SK-N-SH treated with all-trans-retinoic acid at 6 μM for 48 hours (cell line): ENCODE results near the gene SLC35F3.

ENCODE experiments used
- ARNTL ChIP-seq: fragments of 450-650 bp; formaldehyde crosslinking; IDR thresholded peaks from 2 replicates; pipeline ENCODE4 v1.5.0; 2020; ENCODE audit warnings: low read depth, mild to moderate bottlenecking, moderate library complexity, borderline replicate concordance
- CSDC2 ChIP-seq: fragments of 250-450 bp; sonication (Bioruptor Pico); IDR thresholded peaks from 2 replicates; pipeline ENCODE4 v1.5.0; 2020; ENCODE audit warnings: mild to moderate bottlenecking, moderate library complexity
- CSRNP3 ChIP-seq: fragments of 250-450 bp; sonication (Bioruptor Pico); IDR thresholded peaks from 2 replicates; pipeline ENCODE4 v1.5.1; 2021; ENCODE audit warnings: mild to moderate bottlenecking, moderate library complexity
- PATZ1 ChIP-seq: fragments of 250-450 bp; sonication (Bioruptor Pico); IDR thresholded peaks from 2 replicates; pipeline ENCODE4 v1.8.0; 2020; ENCODE audit warnings: mild to moderate bottlenecking, moderate library complexity, borderline replicate concordance
- PPARA ChIP-seq: fragments of 250-450 bp; sonication (Bioruptor Pico); IDR thresholded peaks from 2 replicates; pipeline ENCODE4 v1.5.0; 2020; ENCODE audit warnings: mild to moderate bottlenecking, borderline replicate concordance
- RARB ChIP-seq: fragments of 250-450 bp; sonication (Bioruptor Pico); IDR thresholded peaks from 2 replicates; pipeline ENCODE4 v1.8.0; 2021; ENCODE audit warnings: mild to moderate bottlenecking, moderate library complexity
- TOX ChIP-seq: fragments of 250-450 bp; sonication (Bioruptor Pico); IDR thresholded peaks from 2 replicates; pipeline ENCODE4 v1.8.0; 2021; ENCODE audit warnings: mild to moderate bottlenecking, moderate library complexity, borderline replicate concordance
- ZFP3 ChIP-seq: fragments of 250-450 bp; sonication (Bioruptor Pico); IDR thresholded peaks from 2 replicates; pipeline ENCODE4 v1.5.0; 2020; ENCODE audit warnings: mild to moderate bottlenecking, moderate library complexity
- ZFP30 ChIP-seq: fragments of 450-650 bp; formaldehyde crosslinking; IDR thresholded peaks from 2 replicates; pipeline ENCODE4 v1.5.0; 2022; ENCODE audit warnings: mild to moderate bottlenecking, moderate library complexity
- ZNF565 ChIP-seq: fragments of 450-650 bp; formaldehyde crosslinking; conservative IDR thresholded peaks from 2 replicates; pipeline ENCODE4 v1.5.0; 2020; ENCODE audit warnings: low read depth, mild to moderate bottlenecking, moderate library complexity

GRCh38 chr1:233865902-233866301 lies 38.6 kb upstream of the SLC35F3 start:
- no peak for TF ChIP-seq ZFP30
- TF ChIP-seq PPARA (CRISPR knock-in tag), result no peak
- no peak for TF ChIP-seq TOX (CRISPR knock-in tag)
- no peak for TF ChIP-seq CSRNP3 (CRISPR knock-in tag)
- no peak for TF ChIP-seq ZNF565
- no peak for TF ChIP-seq CSDC2
- TF ChIP-seq PATZ1 (CRISPR knock-in tag), result no peak
- no peak for TF ChIP-seq ARNTL (CRISPR knock-in tag)
- TF ChIP-seq RARB (CRISPR knock-in tag), result no peak
- no peak for TF ChIP-seq ZFP3 (CRISPR knock-in tag)
